HG03378 (cell line): ENCODE data around the gene LDB2.

Source experiments
- ATAC-seq: cut with Tn5 transposase; IDR thresholded peaks from one replicate; pipeline ENCODE4 v1.9.1; 2021; ENCODE audit warnings: mild to moderate bottlenecking, moderate library complexity; ENCODE audit not compliant: unreplicated experiment

LDB2 gene

GRCh38 chr4:16844816-16845586, 53.4 kb downstream of the LDB2 start:
- ATAC-seq = no peak

DNA sequence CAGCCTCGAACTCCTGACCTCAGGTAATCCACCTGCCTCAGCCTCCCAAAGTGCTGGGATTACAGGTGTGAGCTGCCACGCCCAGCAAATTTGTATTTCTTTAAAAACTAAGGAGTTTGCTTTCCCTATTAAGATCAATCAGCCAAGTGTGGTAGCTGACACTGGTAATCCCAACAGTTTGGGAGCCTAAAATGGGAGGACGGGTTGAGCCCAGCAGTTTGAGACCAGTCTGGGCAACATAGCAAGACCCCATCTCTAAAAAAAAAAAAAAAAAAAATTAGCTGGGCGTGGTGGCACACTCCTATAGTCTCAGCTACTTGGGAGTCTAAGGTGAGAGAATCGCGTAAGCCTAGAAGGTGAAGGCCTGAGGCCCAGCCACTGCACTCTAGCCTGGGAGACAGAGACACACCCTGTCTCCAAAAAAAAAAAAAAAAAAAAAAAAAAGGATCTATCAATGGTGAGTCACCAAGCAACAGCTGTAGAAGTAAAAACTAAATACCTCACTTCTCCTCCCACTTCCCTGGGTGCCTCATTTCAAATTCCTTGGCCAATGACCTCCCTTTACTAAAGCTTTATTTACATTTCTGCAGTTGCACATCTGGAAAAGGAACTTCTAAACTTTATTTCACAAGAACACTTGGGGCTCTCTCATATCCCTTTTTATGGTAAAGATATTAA, 54.5 kb downstream of the LDB2 start:
- no peak for ATAC-seq

GRCh38 chr4:16838226-16838875, 60.1 kb downstream of the LDB2 start:
- ATAC-seq = no peak

GRCh38 chr4:16837475-16837874, 61.0 kb downstream of the LDB2 start:
- ATAC-seq = no peak

GRCh38 chr4:16836324-16836723, 62.1 kb downstream of the LDB2 start:
- no peak for ATAC-seq

GRCh38 chr4:16835597-16836247, 62.7 kb downstream of the LDB2 start:
- ATAC-seq = no peak

- no peak for ATAC-seq
Measured at GRCh38 chr4:16834814-16835213, 63.6 kb downstream of the LDB2 start.

DNA sequence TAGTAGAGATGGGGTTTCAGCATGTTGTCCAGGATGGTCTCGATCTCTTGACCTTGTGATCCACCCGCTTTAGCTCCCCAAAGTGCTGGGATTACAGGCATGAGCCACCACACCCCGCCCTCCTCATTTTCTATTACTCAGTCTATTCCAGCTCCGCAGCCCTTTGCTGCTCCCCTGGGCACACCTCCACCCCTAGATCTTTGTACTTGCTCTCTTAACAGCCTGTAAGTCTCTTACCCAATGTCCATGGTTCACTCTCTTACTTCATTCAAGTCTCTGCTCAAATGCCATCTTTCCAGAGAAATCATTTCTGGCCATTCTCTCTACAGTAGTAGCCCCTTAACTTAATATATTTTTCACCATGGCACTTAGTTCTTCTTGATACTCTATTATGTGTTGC, 64.7 kb downstream of the LDB2 start:
- ATAC-seq = no peak

GRCh38 chr4:16830081-16830480, 68.4 kb downstream of the LDB2 start:
- ATAC-seq = no peak

- no peak for ATAC-seq
Measured at GRCh38 chr4:16827794-16828724, 70.4 kb downstream of the LDB2 start.

DNA sequence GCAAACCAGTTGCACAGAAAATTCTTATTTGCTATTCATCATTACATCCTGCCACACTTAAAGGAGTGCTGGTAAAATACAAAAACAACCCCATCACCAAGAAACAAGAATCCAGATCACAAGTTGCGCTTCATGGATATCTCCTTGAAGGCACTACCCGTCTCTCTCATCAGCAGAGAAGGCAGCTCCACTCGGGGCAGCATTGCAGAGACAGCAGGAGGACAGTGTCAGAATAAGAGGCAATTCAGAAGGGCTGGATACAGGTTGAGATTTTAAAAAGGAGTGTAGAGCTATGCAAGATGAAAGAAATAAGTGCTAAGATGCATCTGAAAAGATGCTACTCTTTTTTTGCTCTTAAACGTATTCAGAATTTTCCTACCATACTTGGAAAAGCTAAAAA, 71.4 kb downstream of the LDB2 start:
- no peak for ATAC-seq

GRCh38 chr4:16826406-16826910, 72.0 kb downstream of the LDB2 start:
- no peak for ATAC-seq

- ATAC-seq = no peak
Measured at GRCh38 chr4:16824278-16824806, 74.1 kb downstream of the LDB2 start.

DNA sequence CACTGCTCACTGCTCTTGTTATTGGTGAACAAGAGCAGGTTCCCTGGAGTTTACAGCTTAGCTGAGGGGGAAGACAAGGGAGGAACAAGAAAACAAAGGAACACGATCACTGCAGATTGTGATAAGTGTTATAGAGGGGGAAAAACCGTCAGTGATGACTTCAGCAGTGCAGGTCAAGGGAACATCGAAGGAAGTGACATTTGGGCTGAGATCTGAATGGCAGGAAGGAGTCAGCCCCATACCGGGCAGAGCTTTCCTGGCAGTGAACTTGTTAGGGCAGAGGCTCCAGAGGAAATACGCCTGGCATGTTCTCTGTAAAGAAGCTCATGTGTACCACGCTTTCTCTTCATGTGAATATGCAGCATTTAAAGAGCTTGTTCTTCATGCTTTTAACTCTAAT, 78.1 kb downstream of the LDB2 start:
- ATAC-seq = no peak

DNA sequence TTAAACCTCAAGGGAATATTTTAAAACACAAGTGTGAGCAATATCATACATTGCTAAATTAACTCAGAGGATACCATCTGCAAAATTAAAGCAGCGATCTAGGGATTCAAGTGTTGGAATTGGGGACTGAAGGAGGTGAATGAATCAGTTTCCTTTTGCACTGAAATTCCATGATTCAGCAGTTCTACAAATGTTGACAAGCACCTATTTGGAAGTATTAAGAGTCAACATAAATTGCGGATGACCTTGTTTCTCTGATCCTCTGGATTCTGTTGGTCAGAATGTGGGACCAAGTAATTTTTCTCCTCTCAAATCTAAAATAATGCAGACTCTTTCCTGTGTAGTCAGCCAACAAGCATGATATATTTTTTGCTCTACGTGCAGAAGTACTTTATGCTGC, 78.8 kb downstream of the LDB2 start:
- no peak for ATAC-seq

GRCh38 chr4:16818005-16818404, 80.4 kb downstream of the LDB2 start:
- no peak for ATAC-seq

- no peak for ATAC-seq
Measured at GRCh38 chr4:16817286-16817685, 81.2 kb downstream of the LDB2 start.

GRCh38 chr4:16814361-16814760, 84.1 kb downstream of the LDB2 start:
- ATAC-seq = no peak

- ATAC-seq = no peak
Measured at GRCh38 chr4:16812041-16812440, 86.4 kb downstream of the LDB2 start.

DNA sequence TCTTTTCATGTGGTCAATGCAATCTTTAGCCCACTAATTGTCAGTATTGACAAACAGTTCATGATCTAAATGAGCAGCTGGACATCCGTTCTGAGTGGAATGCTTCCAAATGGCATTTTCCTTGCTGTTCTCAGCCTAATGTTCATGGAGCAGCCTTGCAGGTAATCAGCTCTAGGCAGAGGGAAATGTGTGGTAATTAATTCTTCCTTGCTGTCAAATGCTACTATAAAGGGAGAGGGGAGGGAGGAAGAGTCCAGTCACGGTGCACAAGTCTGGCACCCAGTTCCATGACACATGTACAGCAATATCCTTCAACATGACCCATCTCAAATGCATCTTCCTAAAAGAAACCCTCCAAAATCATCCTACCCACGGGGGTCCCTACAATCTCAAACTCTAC, 88.5 kb downstream of the LDB2 start:
- no peak for ATAC-seq
